CD4-positive, alpha-beta T cell treated with Interleukin-17A for 4 hours (primary cell): Measurements from ENCODE around the gene UBE2D4.
A peak's percentile ranks its signal among the peaks of the same experiment; 100 is the strongest.
"Not testable (repeated sequence)": the region's sequence is repeated elsewhere in the genome, so short reads cannot be mapped to it uniquely, and the experiment has no call there.

Experiments
- DNase-seq: peaks from one replicate; pipeline ENCODE4 v3.0.0-alpha.2; 2020; ENCODE audit warnings: mixed read lengths

The UBE2D4 gene

GRCh38 chr7:43925984-43926797 lies at the start of gene UBE2D4:
Gene UBE2D4, plus strand, starts transcription at chr7:43926436. Its CDS starts 97 bp downstream, at chr7:43926533.
- DNase-seq, result peak; percentile 92

GRCh38 chr7:43876976-43877745 lies 49.1 kb upstream of the UBE2D4 start:
- DNase-seq, result no peak

GRCh38 chr7:43877968-43878864 lies 48.0 kb upstream of the UBE2D4 start:
- DNase-seq, result no peak

GRCh38 chr7:43878867-43879266 lies 47.4 kb upstream of the UBE2D4 start:
- DNase-seq, result no peak

GRCh38 chr7:43879477-43879876 lies 46.8 kb upstream of the UBE2D4 start:
- DNase-seq, result no peak

GRCh38 chr7:43880596-43880995 lies 45.6 kb upstream of the UBE2D4 start:
- no peak for DNase-seq

- no peak for DNase-seq
Observed at GRCh38 chr7:43884209-43884608, 42.0 kb upstream of the UBE2D4 start.

GRCh38 chr7:43884617-43885016 lies 41.6 kb upstream of the UBE2D4 start:
- DNase-seq, result no peak

GRCh38 chr7:43888993-43889945 lies 37.0 kb upstream of the UBE2D4 start:
- DNase-seq, result no peak

- DNase-seq, result no peak
Observed at GRCh38 chr7:43890468-43890867, 35.8 kb upstream of the UBE2D4 start.

GRCh38 chr7:43891069-43891955 lies 34.9 kb upstream of the UBE2D4 start:
- no peak for DNase-seq

- DNase-seq, result no peak
Observed at GRCh38 chr7:43895847-43896415, 30.3 kb upstream of the UBE2D4 start.

GRCh38 chr7:43898571-43898970 lies 27.7 kb upstream of the UBE2D4 start:
- DNase-seq, result not testable (repeated sequence)

- no peak for DNase-seq
Observed at GRCh38 chr7:43902542-43903054, 23.6 kb upstream of the UBE2D4 start.

- DNase-seq, result no peak
Observed at GRCh38 chr7:43904533-43905208, 21.6 kb upstream of the UBE2D4 start.

GRCh38 chr7:43905209-43905946 lies 20.9 kb upstream of the UBE2D4 start:
- no peak for DNase-seq

- DNase-seq, result peak; percentile 41
Observed at GRCh38 chr7:43905956-43906330, 20.3 kb upstream of the UBE2D4 start.

GRCh38 chr7:43906331-43907010 lies 19.8 kb upstream of the UBE2D4 start, which contains the start of gene URGCP:
Gene URGCP, minus strand, starts transcription at chr7:43906596. Its CDS starts 21 bp downstream, at chr7:43906575.
- peak; percentile 69 for DNase-seq
